Osteoblast (primary cell): ENCODE measurements around the gene COL4A2. TPM values are rescaled to one million over a fixed set of nuclear protein-coding genes. Genes with fewer than 3 reads are reported as not detected.

Experiments used
- DNase-seq: peaks from one replicate; pipeline ENCODE4 v3.0.0; 2011; ENCODE audit warnings: low spot score, mixed read lengths; ENCODE audit not compliant: insufficient read length; ENCODE audit errors: missing footprints
- H2AFZ ChIP-seq: 2 replicates; pipeline ENCODE4 v1.6.0; 2011; ENCODE audit warnings: mild to moderate bottlenecking, low read length
- H3K27ac ChIP-seq: 2 replicates; pipeline ENCODE4 v1.5.1; 2011; ENCODE audit warnings: mild to moderate bottlenecking, low read depth, low read length, moderate library complexity
- H3K27me3 ChIP-seq: 2 replicates; pipeline ENCODE4 v1.6.0; 2012; ENCODE audit warnings: mild to moderate bottlenecking, control low read depth, inconsistent platforms, low read length, moderate library complexity; ENCODE audit not compliant: insufficient read depth
- H3K36me3 ChIP-seq: 2 replicates; pipeline ENCODE4 v1.5.1; 2011; ENCODE audit warnings: mild to moderate bottlenecking, low read length, control low read depth, moderate library complexity; ENCODE audit not compliant: insufficient read depth
- H3K4me1 ChIP-seq: 2 replicates; pipeline ENCODE4 v1.5.1; 2011; ENCODE audit warnings: mild to moderate bottlenecking, low read length, control low read depth, moderate library complexity; ENCODE audit not compliant: insufficient read depth
- H3K4me2 ChIP-seq: 2 replicates; pipeline ENCODE4 v1.6.0; 2011; ENCODE audit warnings: mild to moderate bottlenecking, low read length; ENCODE audit not compliant: insufficient read depth
- H3K4me3 ChIP-seq: fragments of 200-600 bp; sonication (generic); 3 replicates; pipeline ENCODE4 v1.5.1; 2012; ENCODE audit warnings: mild to moderate bottlenecking, low read length, inconsistent platforms; ENCODE audit not compliant: insufficient read depth
- H3K79me2 ChIP-seq: 2 replicates; pipeline ENCODE4 v1.6.0; 2012; ENCODE audit warnings: mild to moderate bottlenecking, low read length, control low read depth, inconsistent platforms; ENCODE audit not compliant: insufficient read depth
- H3K9me3 ChIP-seq: 2 replicates; pipeline ENCODE4 v1.5.1; 2011; ENCODE audit warnings: low read depth, low read length, control low read depth
- H4K20me1 ChIP-seq: 2 replicates; pipeline ENCODE4 v1.6.0; 2012; ENCODE audit warnings: mild to moderate bottlenecking, low read length, control low read depth; ENCODE audit not compliant: insufficient read depth
- total RNA-seq: library from RNA; depleted of rRNA; stranded (reverse); fragments of >200 nt; gene quantifications from 2 replicates; pipeline ENCODE4 v1.2.3, GENCODE V29; 2012
- TF ChIP-seq, protein P1 (sequence below): IDR thresholded peaks from 2 replicates; pipeline ENCODE4 v1.5.1; 2011; ENCODE audit warnings: mild to moderate bottlenecking, low read depth, low read length, moderate library complexity; ENCODE audit errors: extremely low read depth

The COL4A2 gene
- total RNA-seq, 1 donor = 267 TPM

- Histone ChIP-seq H3K27me3 (no peaks in the 10 kb centered on the region), H3K9me3 (no peaks in the 10 kb centered on the region), H3K4me3 (no peak overlapping the region), H2AFZ (no peak overlapping the region), H3K36me3 (peaks cover 26% of the 10 kb centered on the region), H3K4me2 (no peak overlapping the region), H3K27ac (no peak overlapping the region), H3K4me1 (peaks cover 9% of the 10 kb centered on the region), H4K20me1 (no peaks in the 10 kb centered on the region), H3K79me2 (peaks cover 5% of the 10 kb centered on the region)
- no peak for DNase-seq
- TF ChIP-seq, protein P1, sequence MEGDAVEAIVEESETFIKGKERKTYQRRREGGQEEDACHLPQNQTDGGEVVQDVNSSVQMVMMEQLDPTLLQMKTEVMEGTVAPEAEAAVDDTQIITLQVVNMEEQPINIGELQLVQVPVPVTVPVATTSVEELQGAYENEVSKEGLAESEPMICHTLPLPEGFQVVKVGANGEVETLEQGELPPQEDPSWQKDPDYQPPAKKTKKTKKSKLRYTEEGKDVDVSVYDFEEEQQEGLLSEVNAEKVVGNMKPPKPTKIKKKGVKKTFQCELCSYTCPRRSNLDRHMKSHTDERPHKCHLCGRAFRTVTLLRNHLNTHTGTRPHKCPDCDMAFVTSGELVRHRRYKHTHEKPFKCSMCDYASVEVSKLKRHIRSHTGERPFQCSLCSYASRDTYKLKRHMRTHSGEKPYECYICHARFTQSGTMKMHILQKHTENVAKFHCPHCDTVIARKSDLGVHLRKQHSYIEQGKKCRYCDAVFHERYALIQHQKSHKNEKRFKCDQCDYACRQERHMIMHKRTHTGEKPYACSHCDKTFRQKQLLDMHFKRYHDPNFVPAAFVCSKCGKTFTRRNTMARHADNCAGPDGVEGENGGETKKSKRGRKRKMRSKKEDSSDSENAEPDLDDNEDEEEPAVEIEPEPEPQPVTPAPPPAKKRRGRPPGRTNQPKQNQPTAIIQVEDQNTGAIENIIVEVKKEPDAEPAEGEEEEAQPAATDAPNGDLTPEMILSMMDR = no peak
Observed at GRCh38 chr13:110366733-110367132, 59.6 kb downstream of the COL4A2 start.

- H3K9me3 ChIP-seq = no peaks in the 10 kb centered on the region
- H3K27me3 ChIP-seq = no peaks in the 10 kb centered on the region
- no peak overlapping the region for H3K4me3 ChIP-seq
- H3K36me3 ChIP-seq = peaks cover 21% of the 10 kb centered on the region
- peaks cover 9% of the 10 kb centered on the region for H3K79me2 ChIP-seq
- H3K4me2 ChIP-seq = no peak overlapping the region
- peak overlapping the region; percentile 2 for H3K27ac ChIP-seq
- no peak overlapping the region for H2AFZ ChIP-seq
- no peak for DNase-seq
- H4K20me1 ChIP-seq = no peaks in the 10 kb centered on the region
- H3K4me1 ChIP-seq = peaks cover 6% of the 10 kb centered on the region
- TF ChIP-seq, protein P1 = no peak
Observed at GRCh38 chr13:110367620-110368019, 60.5 kb downstream of the COL4A2 start.

DNA sequence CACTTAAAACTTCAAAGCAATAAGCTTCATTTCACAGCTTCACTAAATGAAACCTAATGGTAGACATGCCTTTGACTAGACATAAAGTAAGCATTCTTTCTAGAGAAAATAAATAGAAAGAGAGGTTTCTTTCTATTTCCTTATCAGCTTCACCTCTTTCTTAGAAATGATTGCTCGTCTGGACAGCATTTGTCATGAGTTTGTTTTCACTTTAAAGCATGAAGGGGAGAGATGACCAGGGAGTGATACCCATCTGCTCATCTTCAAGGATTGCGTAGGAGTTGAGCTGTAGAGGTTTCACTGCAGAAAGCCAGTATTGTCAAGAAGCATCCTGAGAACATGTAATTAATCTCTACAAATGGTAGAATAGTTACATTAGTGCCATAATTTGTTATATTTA is 61.3 kb downstream of the COL4A2 start:
- Histone ChIP-seq H3K27ac (no peak overlapping the region), H3K4me3 (no peak overlapping the region), H3K79me2 (peaks cover 12% of the 10 kb centered on the region), H4K20me1 (no peaks in the 10 kb centered on the region), H3K36me3 (peaks cover 15% of the 10 kb centered on the region), H2AFZ (no peak overlapping the region), H3K9me3 (no peaks in the 10 kb centered on the region), H3K4me1 (peaks cover 6% of the 10 kb centered on the region), H3K27me3 (no peaks in the 10 kb centered on the region), H3K4me2 (no peak overlapping the region)
- no peak for DNase-seq
- TF ChIP-seq, protein P1 = no peak

GRCh38 chr13:110369400-110369799 is 62.3 kb downstream of the COL4A2 start:
- no peaks in the 10 kb centered on the region for H4K20me1 ChIP-seq
- H3K4me2 ChIP-seq = no peak overlapping the region
- H3K4me3 ChIP-seq = no peak overlapping the region
- TF ChIP-seq, protein P1 = no peak
- no peak overlapping the region for H3K27ac ChIP-seq
- H2AFZ ChIP-seq = no peak overlapping the region
- peaks cover 6% of the 10 kb centered on the region for H3K4me1 ChIP-seq
- peaks cover 14% of the 10 kb centered on the region for H3K79me2 ChIP-seq
- H3K36me3 ChIP-seq = peaks cover 15% of the 10 kb centered on the region
- DNase-seq = no peak
- no peaks in the 10 kb centered on the region for H3K9me3 ChIP-seq
- no peaks in the 10 kb centered on the region for H3K27me3 ChIP-seq
